Fibroblast of villous mesenchyme (primary cell): ENCODE measurements around the gene NTHL1. TPM values are rescaled to one million over a fixed set of nuclear protein-coding genes. Genes with fewer than 3 reads are reported as not detected.

Source experiments
- DNase-seq: peaks from one replicate; pipeline ENCODE4 v3.0.0-alpha.2; 2010; ENCODE audit warnings: low read depth
- H3K4me3 ChIP-seq: 2 replicates; pipeline ENCODE4 v1.5.1; 2011; ENCODE audit warnings: low read depth, mild to moderate bottlenecking, low read length
- total RNA-seq: library from RNA; depleted of rRNA; stranded (reverse); fragments of >200 nt; gene quantifications from 2 replicates; pipeline ENCODE4 v1.2.3, GENCODE V29; 2012
- TF ChIP-seq, protein P1 (sequence below): IDR thresholded peaks from 2 replicates; pipeline ENCODE4 v1.5.1; 2012; ENCODE audit warnings: low read depth, mild to moderate bottlenecking, low read length; ENCODE audit not compliant: insufficient read depth

Gene NTHL1
- total RNA-seq, 1 donor, result 25.5 TPM

DNA sequence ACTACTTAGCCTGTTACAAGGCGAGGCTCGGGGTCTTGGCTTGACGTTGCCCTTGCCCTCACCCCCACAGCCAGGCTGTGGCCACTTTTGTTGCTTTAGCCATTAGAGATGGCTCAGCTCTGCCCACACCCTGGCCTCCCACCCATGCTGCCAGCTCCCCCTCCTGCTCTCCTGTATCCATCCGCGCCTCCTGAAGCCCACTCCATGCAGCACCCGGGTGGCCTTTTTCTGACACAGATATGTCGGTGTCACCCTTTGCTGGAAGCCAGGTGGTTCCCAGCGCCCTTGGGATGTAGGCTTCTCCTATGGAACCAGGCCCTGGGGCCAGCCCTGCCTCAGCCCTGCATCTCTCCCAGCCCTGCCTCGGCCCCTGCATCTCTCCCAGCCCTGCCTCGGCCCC, 9.8 kb upstream of the NTHL1 start:
- no peak for DNase-seq
- H3K4me3 ChIP-seq, result no peak overlapping the region
- TF ChIP-seq, protein P1, sequence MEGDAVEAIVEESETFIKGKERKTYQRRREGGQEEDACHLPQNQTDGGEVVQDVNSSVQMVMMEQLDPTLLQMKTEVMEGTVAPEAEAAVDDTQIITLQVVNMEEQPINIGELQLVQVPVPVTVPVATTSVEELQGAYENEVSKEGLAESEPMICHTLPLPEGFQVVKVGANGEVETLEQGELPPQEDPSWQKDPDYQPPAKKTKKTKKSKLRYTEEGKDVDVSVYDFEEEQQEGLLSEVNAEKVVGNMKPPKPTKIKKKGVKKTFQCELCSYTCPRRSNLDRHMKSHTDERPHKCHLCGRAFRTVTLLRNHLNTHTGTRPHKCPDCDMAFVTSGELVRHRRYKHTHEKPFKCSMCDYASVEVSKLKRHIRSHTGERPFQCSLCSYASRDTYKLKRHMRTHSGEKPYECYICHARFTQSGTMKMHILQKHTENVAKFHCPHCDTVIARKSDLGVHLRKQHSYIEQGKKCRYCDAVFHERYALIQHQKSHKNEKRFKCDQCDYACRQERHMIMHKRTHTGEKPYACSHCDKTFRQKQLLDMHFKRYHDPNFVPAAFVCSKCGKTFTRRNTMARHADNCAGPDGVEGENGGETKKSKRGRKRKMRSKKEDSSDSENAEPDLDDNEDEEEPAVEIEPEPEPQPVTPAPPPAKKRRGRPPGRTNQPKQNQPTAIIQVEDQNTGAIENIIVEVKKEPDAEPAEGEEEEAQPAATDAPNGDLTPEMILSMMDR, result no peak

DNA sequence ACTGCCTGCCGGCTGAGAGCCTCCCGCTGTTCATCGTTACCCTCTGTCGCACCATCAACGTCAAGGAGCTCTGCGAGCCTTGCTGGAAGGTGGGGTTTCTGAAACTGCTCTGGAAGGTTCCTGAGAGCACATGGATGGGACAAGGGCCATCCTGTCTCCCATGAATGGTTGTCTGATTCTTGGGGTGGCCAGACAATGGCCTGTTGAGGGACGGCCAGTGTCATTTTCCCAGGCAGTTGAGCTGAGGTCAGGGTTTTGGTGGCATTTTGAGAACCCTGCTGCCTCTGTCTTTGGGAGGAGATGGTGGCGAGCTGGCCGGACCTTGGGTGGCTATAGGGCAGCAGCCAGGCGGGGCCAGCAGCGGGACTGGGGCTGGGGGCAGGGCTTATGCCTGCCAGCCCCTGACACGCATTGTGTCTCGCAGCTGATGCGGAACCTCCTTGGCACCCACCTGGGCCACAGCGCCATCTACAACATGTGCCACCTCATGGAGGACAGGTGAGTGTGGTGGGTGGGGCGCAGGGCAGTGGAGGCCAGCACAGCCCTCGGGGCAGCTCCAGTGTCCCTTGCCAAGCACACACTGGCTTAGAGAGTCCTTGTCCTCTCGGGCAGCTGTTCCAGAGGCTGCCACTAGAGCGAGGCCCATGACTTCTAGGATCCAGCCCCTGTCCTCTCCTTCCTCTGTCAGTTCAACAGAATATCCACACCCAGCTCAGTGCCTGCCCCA, 9.2 kb upstream of the NTHL1 start:
- no peak overlapping the region for H3K4me3 ChIP-seq
- TF ChIP-seq, protein P1, result peak; percentile 41
- DNase-seq, result no peak

DNA sequence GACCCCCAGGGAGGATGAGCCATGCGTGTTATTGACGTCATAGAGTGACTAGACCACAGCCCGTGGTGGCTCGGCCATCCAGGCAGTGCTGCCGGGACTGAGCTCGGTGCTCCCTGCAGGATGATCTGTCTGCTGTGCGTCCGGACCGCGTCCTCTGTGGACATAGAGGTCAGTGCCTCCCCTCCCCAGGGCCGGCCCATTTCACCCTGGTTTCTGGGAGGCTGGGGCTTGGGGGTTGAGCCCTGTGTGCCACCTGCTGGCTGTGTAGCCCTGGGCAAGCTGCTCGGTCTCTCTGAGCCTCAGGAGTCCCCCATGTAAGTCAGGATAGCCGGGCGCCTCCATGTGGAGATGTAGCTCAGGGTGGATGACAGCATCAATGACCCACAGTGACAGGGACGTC, 8.4 kb upstream of the NTHL1 start:
- DNase-seq, result peak; percentile 45
- H3K4me3 ChIP-seq, result no peak overlapping the region
- TF ChIP-seq, protein P1, result peak; percentile 53

DNA sequence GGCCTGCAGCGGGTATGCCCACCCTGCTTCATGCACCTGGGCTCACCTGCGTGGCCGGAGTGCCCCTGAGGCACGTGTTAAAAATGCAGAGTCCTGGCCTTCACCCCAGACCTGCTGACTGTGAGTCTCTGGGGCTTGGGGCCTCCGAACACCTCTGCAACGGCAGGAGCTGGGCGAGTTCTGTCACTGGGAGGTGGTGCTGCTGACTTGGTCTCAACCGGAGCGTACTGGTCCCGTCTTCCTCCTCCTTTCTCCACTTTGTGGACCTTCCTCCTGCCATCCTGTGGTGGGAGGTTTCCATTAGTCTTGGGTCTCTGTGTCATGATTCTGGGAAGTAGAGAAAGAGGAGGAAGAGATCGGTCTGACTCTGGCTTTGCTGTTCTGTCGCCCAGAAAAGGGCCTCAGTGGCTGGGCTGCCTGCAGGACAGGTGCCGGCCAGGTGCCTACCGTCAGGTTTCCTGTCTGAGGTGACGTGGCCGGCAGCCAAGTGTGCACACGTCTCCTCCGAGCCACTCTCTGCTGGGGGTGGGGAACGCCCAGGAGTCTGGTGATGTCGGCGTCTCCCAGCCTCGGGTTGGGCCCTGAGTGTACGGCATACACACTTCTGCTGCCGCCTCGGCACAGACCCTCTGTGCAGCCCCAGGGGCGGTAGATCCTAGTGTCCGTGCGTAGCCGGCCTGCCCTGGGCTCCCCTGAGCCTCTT, 7.1 kb upstream of the NTHL1 start:
- no peak for DNase-seq
- TF ChIP-seq, protein P1, result no peak
- H3K4me3 ChIP-seq, result no peak overlapping the region

DNA sequence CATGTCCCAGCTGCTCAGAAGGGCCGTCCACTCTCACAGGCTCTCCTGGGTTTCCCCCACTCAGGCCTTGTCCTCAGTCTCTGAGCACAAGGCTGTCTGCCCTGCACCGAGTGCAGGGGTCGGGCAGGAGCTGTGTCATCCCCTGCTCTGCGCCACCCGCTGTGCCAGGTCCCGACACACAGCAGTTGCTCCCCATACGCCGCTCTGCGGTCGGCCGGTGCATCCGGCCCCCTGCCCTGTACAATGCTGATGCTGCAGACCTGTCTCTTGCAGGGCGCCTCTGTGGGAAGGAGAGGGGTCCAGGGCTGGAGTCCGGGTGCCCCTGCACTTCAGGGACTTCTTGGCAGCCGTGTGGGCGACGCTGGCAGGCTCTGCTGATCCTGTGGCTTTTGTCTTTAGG, 6.3 kb upstream of the NTHL1 start:
- TF ChIP-seq, protein P1, result no peak

GRCh38 chr16:2053211-2053610, 5.6 kb upstream of the NTHL1 start:
- DNase-seq, result no peak
- H3K4me3 ChIP-seq, result no peak overlapping the region
- TF ChIP-seq, protein P1, result no peak

More for the DNA sequence above, 6.3 kb upstream of the NTHL1 start:
- no peak overlapping the region for H3K4me3 ChIP-seq
- DNase-seq, result no peak
